ENCODE data around the gene CTSO.

DNA sequence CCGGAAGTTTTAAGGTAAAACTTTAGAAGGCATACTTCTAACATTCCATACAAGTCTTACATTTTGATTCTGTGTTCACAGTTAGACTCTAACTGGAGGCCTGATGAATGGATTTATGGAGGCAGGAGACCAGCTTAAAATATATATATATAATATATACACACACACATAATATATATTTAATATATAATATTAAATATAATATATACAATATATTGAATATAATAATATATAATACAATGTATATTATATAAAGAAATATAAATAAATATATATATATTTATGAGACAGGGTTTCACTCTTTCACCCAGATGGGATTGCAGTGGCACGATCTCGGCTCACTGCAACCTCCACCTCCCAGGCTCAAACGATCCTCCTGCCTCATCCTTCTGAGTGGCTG, 7.9 kb upstream of the CTSO start:
- TF ChIP-seq POLR2A (IDR thresholded peaks at IDR 0.05): no peak
- TF ChIP-seq, protein P1, sequence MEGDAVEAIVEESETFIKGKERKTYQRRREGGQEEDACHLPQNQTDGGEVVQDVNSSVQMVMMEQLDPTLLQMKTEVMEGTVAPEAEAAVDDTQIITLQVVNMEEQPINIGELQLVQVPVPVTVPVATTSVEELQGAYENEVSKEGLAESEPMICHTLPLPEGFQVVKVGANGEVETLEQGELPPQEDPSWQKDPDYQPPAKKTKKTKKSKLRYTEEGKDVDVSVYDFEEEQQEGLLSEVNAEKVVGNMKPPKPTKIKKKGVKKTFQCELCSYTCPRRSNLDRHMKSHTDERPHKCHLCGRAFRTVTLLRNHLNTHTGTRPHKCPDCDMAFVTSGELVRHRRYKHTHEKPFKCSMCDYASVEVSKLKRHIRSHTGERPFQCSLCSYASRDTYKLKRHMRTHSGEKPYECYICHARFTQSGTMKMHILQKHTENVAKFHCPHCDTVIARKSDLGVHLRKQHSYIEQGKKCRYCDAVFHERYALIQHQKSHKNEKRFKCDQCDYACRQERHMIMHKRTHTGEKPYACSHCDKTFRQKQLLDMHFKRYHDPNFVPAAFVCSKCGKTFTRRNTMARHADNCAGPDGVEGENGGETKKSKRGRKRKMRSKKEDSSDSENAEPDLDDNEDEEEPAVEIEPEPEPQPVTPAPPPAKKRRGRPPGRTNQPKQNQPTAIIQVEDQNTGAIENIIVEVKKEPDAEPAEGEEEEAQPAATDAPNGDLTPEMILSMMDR (IDR thresholded peaks at IDR 0.05): no peak
